ENCODE measurements around the gene ADD1.
"Not testable (repeated sequence)": the region's sequence is repeated elsewhere in the genome, so short reads cannot be mapped to it uniquely, and the experiment has no call there.

The ADD1 gene

DNA sequence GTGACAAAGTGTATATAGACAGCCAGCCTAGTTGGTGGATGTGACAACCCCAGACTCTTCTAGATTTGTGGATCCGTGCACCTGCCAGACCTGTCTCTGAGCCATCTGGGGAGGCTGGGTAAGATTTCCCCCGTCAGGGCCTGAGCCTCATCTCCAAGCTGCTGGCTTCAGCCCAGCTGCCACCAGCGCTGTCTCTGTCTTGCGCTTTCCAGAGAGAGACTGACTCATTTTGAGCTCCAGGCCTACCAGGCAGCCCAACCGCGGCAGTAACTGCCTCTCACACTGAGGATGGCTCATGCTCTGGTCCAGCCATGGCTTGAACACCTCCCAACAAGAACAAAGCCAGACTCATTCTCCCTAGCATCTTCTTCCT is 93.1 kb downstream of the ADD1 start:
- FAIRE-seq, result no peak

DNA sequence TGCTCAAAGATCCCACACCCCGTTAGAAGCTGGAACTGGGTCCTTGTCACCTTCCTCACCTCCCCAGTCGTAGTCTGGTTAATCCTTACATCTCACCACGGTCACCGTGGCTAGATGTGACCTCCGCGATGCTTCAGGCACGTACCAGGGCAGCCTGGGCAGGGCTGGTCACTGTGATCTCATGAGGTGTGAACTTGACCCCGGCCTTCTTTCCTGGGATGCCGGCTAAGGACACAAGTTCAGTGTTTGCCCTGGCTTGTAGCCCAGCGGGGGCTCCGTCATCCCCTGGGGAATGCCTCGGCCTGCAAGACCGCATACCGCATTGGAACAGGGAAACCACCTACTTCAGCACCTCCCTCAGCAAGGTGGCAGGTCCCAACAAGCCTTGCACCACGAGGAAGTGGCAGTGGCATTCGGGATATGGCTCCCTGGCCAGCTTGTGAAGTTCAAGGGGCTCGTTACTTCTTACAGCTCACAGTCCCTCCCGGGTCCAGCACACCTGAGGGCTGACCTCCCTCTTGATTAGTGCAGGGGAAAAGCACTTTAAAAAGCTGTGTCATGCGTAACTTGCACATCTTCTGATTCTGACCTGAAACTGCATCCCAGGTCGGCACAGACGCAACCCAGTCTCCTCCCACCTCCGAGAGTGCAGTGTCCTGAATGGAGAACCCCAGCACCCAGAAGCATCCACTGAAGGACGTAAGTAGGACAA is 93.7 kb downstream of the ADD1 start:
- FAIRE-seq, result no peak

DNA sequence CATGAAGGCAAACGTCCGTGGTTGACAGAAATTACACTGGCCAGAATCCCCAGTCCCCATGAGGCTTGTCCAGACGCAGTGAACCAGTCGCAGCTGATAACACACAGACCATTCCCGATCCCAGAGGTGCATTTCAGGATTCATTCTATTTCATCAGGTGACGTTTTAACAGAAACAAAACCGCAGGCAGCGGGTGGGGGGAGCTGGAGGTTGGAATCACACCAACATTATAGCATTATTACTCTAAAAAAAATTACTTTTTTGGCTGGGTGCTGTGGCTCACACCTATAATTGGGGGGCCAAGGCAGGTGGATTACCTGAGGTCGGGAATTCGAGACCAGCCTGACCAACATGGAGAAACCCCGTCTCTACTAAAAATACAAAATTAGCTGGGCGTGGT is 94.3 kb downstream of the ADD1 start:
- FAIRE-seq, result no peak

DNA sequence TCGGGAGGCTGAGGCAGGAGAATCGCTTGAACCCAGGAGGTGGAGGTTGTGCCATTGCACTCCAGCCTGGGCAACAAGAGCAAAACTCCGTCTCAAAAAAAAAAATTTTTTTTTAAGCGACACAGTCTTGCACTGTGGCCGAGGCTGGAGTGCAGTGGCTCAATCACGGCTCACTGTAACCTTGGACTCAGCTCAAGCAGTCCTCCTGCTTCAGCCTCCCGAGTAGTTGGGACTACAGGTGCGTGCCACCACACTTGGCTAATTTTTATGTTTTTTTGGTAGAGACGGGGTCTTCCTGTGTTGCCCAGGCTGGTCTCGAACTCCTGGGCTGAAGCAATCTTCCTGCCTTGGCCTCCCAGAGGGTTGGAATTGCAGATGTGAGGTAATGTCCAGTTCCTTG is 94.8 kb downstream of the ADD1 start:
- FAIRE-seq, result not testable (repeated sequence)

DNA sequence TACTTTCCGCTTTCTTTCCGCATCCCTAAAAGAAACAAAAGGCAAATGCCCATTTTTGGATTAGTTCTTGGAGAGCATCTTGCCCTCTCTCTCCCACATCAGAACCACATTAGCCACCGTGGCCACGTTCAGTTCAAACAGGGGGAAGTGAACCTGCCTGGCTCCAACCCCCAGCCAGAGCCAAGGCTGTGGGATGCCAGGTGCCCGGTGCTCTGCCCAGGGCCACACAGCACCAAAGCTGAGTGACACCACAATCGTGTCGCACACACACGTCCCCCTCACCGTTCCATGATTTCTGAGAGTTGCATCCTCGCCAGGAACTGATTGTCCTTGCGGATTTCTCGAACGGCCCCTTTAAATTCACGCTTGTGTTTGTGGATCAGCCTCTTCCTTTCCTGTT is 95.3 kb downstream of the ADD1 start:
- FAIRE-seq, result no peak

DNA sequence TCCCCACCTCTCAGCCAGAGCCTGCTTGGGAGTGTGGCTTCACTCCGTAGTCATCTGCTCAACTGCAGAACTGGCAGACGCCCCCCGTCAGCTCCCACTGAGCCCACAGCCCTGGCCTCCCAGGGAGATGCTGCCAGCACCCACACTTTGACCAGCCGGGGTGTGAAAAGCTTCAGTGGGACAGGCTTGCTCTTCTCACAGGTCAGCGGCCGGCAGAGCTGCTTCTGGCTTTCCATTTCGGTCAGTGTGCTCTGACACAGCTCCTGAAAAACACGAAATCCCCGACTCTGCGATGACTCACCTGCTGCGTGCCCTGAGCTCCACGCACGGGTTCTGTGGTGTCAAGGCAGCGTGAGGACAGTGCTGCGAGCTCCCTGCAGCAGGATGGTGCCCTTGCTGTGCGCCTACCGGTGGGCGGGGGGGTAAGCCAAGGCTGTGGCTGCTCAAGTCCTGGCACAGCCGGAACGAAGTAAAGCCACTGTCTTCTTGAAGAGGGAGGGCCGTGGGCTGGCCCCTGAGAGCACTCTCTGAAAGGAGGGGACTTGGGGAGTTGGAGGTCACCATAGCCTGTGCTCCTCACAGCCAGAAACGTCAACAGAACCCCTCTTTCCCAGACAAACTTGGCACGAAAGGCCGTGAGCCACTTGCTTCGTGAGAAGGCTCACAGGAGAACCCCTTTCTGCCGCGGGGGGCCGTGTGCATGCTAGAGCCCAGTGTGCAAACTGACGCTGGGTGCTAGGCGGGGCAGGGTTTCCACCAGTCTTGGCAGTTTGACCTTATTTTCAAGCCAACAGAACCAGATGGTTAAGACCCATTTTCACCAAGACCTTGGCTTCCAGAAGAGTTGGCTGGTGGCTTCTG is 96.0 kb downstream of the ADD1 start:
- no peak for FAIRE-seq

DNA sequence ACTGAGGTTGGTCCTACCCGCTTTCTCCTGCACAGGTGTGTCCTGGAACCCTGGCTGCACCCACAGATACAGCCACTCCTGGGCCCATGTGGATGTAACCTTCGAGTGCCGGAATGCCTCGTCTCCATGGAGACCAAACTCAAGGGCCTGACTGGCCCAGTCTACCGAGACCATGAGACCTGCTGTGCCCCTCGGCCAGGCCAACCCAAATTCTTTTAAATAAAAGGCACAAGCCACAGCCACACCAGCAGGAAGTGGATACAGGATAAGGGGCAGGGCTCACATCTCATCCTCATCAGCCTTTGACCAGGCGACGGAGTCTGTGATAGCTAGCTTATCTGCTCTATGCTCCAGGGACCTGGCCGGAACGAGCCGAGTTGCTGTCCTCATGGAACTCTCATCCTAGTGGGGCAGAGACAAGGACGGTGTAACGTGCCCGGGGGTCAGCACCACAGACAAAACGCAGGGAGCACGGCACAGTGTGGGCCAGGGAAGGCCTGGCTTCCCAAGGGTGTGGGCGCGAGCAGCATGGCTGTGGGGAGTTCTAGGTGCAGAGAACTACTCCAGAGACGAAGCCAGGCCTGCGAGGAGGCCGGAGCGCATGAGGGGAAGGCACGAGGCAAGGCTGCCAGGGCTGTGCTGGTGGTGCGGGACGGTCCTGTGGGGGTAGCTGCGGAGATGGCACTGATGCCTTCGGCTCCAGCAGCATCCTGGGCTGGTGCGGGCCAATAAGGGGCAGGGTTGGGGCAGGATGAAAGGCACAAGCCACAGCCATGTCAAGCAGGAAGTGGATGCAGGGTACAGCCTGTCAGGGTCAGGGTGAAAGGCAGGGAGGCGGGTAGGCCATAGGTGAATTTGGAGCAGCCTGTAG is 96.9 kb downstream of the ADD1 start:
- no peak for FAIRE-seq

DNA sequence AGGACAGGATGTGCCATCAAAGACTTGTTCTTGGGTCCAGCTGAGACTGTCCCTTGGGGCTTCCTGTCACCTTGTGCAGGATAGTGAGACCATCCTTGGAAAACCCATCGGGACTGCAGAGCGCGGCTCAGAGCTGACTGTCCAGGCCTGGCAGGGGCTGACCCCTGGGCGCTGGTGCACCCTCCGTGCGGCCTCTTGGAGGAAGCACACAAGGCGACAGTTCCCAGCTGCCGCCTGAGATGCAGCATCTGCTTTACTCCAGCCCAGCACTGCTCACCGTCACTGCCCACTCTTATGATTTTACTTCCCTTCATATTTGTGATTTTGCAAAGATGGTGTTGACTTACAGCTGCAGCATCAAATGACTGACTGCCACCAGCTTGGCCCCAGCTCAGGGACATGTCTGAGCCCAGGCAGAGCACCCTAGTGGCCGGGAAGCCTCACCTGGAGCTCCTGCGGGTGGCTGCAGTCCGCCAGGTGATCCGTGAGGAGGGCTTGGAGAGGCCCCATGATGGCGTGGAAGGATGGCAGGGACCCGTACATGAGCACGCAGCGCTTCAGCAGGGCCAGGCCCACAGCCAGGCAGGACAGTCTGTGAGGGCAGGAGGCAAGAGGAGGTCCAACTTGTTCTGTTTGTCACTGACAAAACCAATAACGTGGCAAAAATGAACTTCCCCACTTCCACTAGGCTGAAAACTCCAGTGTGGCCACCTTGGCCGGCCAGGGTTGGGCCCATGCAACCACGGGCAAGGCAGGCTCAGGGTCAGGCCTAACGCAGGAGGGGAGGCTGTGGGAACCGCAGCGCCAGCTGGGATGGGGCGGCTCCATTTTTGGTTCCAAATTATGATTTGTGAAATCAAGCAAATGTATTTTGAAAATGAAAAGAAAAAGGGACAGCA is 97.7 kb downstream of the ADD1 start:
- no peak for FAIRE-seq

DNA sequence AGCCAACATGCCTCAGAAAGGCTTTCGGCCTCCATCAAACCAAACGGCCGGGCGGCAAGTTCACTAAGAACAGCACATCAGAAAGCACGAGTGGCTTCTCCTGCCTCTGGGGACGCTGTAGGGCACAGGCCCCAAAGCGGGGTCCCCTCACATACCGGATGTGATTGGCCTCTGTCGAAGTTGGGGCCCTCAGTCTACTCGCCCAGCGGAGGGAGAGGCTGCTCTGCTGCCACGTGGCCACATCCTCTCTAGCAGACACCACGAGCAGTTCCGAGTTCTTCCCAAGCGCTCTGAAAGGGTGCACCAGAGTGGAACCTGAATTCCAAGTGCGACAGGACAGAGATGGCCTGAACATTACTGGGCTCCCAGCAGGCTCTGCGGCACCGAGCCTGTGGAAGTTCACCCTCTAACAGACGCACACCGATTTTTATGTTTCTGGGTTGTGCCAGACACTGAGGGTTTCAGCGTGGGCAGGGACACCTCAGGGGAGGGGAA is 98.4 kb downstream of the ADD1 start:
- no peak for FAIRE-seq

DNA sequence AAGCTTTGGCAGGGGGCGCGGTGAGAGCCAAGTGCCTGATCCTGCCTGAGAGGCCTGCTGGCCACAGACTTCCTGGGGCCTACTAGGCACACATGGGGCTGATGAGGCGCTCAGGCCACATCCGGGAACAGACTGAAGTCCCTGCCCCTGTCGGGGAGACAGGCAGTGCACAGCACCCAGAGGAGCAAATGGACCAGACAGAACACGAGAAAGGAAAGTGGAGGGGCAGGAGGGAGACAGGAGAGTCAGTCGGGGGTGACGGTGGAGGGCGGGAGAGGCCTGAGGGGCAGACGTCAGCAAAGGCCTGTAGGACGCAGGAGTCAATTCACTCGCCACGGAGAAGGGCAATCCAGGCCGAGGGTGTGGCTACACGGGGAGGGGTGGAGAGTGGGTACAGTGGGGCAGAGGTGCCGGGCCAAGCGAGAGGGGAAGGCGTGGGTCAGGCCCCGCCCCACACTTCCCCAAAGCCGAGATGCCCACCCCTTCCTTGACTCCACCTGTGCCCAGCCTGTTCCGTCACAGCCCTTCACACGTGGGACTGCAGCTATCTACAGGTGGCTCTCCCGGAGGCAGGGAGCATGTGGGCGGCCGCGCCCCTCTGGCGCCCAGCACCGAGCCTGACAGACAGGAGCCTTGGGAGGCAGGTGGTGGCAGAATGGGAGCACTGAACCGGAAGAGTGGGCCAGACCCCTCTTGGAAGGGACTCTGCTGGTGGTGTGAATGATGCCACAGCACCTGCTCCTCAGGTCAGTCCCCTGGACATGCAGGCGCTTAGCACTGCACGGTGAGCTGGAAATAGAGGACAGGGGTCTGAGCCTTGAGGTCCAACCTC is 99.1 kb downstream of the ADD1 start:
- FAIRE-seq, result no peak

DNA sequence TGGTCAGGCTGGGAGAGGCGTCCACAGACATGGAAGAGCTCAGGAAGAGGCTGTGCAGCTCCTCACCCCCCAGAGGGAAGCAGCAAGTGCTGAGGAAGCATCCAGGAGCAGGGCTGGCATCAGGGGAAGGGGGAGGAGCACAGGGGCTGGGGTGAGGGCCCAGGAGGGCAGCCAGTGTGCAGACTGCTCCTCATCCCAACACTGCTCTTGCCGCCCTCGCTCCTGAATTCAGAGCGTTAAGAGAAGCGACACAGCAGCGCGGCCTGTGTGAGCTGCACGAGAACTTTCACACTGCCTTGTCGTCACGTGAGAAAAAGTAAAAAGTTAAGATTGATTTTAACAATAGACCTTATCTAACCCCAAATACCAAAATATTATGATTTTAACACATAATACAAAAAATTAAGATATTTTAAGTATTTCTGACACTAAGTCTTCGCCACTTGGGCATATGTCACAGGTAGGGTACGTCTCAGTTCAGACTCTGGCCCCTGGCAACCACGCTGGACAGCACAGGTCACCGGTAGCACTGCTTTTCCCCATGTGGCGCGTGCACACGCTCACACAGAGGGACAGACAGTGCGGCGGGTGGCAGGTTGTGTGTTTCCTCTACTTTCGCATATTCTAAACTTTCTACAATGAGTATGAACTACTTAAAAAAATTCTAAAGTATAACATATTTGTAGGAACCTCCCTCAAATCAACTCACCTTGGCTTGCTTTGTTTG is 99.9 kb downstream of the ADD1 start:
- no peak for FAIRE-seq

DNA sequence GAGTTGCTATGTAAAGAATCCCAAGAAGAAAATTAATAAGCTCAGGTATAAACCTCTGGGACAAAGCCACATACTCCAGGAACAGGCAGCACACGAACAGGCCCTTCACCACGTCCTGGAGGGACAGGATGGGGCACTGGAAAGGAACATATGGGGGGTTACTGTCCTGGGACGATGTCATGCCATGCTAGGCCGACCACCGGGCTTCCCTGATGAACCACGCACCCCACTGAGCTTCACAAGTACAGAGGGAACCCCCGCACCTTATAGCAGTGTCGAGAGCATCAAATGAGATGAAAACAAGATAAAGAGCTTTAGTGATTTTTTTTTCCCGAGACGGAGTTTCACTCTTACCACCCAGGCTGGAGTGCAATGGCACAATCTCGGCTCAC is 100.4 kb downstream of the ADD1 start:
- FAIRE-seq, result no peak

DNA sequence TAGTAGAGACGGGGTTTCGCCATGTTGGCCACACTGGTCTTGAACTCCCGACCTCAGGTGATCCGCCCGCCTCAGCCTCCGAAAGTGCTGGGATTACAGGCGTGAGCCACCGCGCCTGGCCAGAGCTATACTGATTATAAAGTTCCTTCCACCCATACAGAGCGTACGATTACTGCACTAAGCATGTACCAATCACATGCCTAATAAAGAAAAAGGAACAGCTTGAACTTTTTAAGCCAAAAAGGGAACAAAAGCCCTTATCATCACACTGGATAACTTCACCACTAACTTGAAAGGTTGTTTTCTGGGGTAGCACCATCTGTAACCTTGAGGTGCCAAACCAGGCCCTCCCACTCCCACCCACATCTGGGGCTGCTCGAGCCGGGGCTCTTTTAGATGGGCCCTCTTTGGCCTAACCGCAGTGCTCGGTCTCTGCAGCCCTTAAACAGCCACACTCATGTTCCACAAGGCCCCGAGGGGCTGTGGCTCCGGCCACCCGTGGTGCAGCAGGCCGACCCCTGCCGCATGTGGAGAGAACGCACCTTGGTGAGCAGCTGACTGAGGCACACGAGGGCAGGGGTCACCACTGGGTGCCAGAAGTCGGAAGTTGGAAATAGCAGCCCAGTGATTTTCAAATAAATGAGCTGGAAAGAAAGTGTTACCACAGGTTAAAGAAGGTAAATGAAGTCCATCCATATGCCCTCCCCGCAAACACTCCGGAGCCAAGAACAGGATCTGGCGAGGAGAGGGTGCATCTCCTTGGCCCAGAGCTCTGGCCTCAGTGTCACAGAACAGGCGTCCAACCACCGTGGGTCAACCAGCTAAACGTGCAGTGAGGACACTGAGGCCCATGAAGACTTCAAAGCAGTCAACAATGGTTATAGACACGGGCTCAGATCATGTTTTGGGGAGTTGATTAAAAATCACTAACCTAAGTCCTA is 101.2 kb downstream of the ADD1 start:
- no peak for FAIRE-seq

DNA sequence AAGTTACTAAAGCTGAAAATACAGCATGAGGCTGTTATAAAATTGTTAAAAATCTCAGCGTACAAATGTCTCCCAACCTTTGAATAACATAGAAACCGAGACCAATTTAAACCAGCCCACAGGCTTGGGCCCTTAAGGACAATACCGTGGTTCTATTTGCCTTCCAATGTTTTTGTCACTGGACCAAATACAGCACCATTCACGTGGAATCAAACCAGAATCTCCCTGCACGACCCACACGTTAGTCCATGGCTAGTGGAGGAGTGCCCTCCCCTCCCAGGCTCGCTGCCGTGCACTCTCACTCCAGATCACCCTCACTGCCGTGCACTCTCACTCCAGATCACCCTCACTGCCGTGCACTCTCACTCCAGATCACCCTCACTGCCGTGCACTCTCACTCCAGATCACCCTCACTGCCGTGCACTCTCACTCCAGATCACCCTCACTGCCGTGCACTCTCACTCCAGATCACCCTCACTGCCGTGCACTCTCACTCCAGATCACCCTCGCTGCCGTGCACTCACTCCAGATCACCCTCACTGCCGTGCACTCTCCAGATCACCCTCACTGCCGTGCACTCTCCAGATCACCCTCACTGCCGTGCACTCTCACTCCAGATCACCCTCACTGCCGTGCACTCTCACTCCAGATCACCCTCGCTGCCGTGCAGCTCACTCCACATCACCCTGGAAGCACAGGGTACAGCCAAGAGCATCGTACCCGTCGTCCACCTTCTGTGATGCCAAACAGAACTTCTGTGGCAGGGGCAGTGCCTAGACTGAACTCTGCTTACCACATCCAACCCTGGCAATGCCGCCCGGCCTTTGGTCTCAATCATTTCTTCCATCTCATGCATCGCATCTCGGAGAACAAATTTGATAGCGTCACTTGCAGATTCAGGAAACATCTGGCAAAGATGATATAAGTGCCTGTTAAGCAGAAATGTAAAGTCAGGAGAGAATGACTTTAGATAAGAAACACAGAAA is 102.3 kb downstream of the ADD1 start:
- FAIRE-seq, result not testable (repeated sequence)

DNA sequence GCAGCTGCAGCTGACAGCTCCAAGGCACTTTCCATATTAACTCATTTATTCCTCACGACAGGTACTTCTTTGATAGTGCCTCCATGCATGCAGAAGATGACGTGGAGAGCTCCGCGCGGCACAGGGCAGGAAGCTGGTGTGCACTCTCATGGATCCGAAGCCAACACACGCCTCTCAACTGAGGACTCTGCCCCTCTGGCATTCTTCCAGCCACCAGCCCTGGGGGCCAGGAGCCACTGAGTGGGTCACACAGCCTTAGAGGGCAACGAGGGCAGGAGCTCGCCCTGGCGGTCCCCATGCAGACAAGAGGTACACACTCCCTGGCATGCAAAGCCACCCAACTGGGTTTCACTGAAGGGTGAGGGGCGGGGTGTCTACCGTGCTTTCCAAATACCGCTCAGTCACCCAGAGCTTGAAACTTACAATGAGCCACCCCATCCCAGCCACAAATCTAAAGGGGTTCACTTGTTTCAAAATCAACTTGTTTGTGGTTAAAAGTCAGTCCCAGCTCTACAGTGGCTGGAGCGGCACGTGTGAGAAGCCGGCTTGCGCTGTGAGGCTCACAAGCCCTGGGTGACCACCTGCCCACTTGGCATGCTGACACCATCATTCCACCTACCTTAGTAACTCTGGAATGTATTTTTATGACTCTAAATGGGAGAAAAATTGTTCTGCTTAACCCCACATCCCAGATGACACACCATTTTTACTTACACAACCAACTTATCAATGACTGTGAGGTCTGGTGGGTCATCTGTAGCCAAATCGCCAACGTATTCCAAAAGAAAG is 103.4 kb downstream of the ADD1 start:
- no peak for FAIRE-seq

DNA sequence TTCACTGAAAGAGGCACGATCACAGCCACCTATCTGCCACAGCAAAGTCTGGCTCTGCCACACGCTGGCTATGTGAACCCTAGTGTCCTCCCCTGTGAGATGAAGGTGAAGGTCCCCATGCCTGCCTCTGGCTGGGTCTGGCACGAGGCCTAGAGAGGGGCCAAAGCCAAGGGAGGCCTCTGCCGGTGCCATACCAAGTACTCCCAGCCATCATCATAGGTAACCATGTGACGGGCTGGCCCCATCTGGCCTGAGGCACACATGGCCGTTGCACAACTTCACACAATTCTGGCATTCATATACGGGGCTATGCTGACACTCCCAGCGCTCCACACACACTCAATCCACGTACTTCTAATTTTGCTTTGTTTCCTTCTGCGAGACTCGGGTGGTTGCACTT is 104.3 kb downstream of the ADD1 start:
- FAIRE-seq, result no peak

Measured in TTC549 (cell line).